SK-N-SH (cell line): ENCODE results near the gene MGAT5B. TPM values are rescaled to one million over a fixed set of nuclear protein-coding genes. Genes with fewer than 3 reads are reported as not detected.

Experiments used
- CTCF ChIA-PET: fragments of 300-600, 350-600 bp; formaldehyde crosslinking; extraction: SDS; loops from one replicate; lab custom pipeline; 2021; lab: Yijun Ruan, JAX
- POLR2A ChIA-PET: fragments of 350-600 bp; sonication (Branson Sonifier 250); formaldehyde crosslinking; extraction: SDS; loops from one replicate; lab custom pipeline; 2020; ENCODE audit warnings: antibody characterized with exemption, inconsistent platforms; lab: Yijun Ruan, JAX
- DNase-seq: peaks from one replicate; pipeline ENCODE4 v3.0.0; 2012
- H2AFZ ChIP-seq: fragments of 200-600 bp; sonication (generic); 2 replicates; pipeline ENCODE4 v1.8.1; 2016; ENCODE audit warnings: antibody characterized with exemption, mild to moderate bottlenecking, low read depth
- H3F3A ChIP-seq: fragments of 200-600 bp; sonication (generic); replicated peaks from 2 replicates; pipeline ENCODE3; 2016; ENCODE audit warnings: antibody characterized with exemption, mild to moderate bottlenecking; ENCODE audit not compliant: insufficient read depth
- H3K27ac ChIP-seq, 2 experiments: fragments of 200-500 bp in 1 of 2; fragments of 200-600 bp in 1 of 2; sonication (Bioruptor generic) in 1 of 2; sonication (generic), shearing (Covaris generic) in 1 of 2; 2 replicates each; pipeline versions ENCODE4 v1.5.1 to v1.6.1; 2014 to 2016; ENCODE audit warnings: low read depth in 2 of 2, inconsistent platforms in 1 of 2, low read length in 1 of 2, mild to moderate bottlenecking in 1 of 2, mixed read lengths in 1 of 2
- H3K27me3 ChIP-seq: fragments of 200-600 bp; sonication (generic), shearing (Covaris generic); 2 replicates; pipeline ENCODE4 v1.6.1; 2016; ENCODE audit warnings: mixed run types; ENCODE audit not compliant: insufficient read depth
- H3K36me3 ChIP-seq, 2 experiments: fragments of 200-500 bp in 1 of 2; fragments of 200-600 bp in 1 of 2; sonication (Bioruptor generic) in 1 of 2; sonication (generic) in 1 of 2; replicated peaks in 1 of 2; 2 replicates each; pipeline versions ENCODE3 to v1.5.1; 2014 to 2016; ENCODE audit warnings: low read length in 1 of 2, mild to moderate bottlenecking in 1 of 2; ENCODE audit not compliant: insufficient read depth in 2 of 2, control insufficient read depth in 1 of 2
- H3K4me1 ChIP-seq, 2 experiments: fragments of 200-500 bp in 1 of 2; fragments of 200-600 bp in 1 of 2; sonication (Bioruptor generic) in 1 of 2; sonication (generic), shearing (Covaris generic) in 1 of 2; 2 replicates each; pipeline versions ENCODE4 v1.5.1 to v1.6.1; 2014 to 2016; ENCODE audit warnings: low read depth in 1 of 2, low read length in 1 of 2, mixed run types in 1 of 2; ENCODE audit not compliant: insufficient read depth in 2 of 2, control insufficient read depth in 1 of 2
- H3K4me2 ChIP-seq: fragments of 200-600 bp; sonication (generic), shearing (Covaris generic); 2 replicates; pipeline ENCODE4 v1.6.1; 2017; ENCODE audit warnings: mixed run types
- H3K4me3 ChIP-seq, 2 experiments: fragments of 200-500 bp in 1 of 2; fragments of 200-600 bp in 1 of 2; sonication (Bioruptor generic) in 1 of 2; sonication (generic), shearing (Covaris generic) in 1 of 2; 2 replicates each; pipeline versions ENCODE4 v1.5.1 to v1.8.1; 2014 to 2016; ENCODE audit warnings: low read depth in 2 of 2, inconsistent platforms in 1 of 2, low read length in 1 of 2, mild to moderate bottlenecking in 1 of 2, mixed read lengths in 1 of 2, moderate library complexity in 1 of 2
- H3K79me2 ChIP-seq: fragments of 200-600 bp; sonication (generic); 2 replicates; pipeline ENCODE4 v1.8.1; 2017; ENCODE audit warnings: mild to moderate bottlenecking; ENCODE audit not compliant: insufficient read depth
- H3K9ac ChIP-seq: fragments of 200-600 bp; sonication (generic); 2 replicates; pipeline ENCODE4 v1.6.1; 2017; ENCODE audit warnings: mixed run types
- H3K9me2 ChIP-seq: fragments of 200-600 bp; sonication (generic); 2 replicates; pipeline ENCODE4 v1.6.1; 2017; ENCODE audit warnings: mixed run types
- H3K9me3 ChIP-seq: fragments of 200-600 bp; sonication (generic); 2 replicates; pipeline ENCODE4 v1.6.1; 2017; ENCODE audit warnings: mixed run types, mild to moderate bottlenecking, moderate library complexity
- H4K20me1 ChIP-seq: fragments of 200-600 bp; sonication (generic); 2 replicates; pipeline ENCODE4 v1.6.1; 2017; ENCODE audit warnings: mild to moderate bottlenecking, mixed run types; ENCODE audit not compliant: insufficient read depth
- CHD2 ChIP-seq: fragments of 150-350 bp; IDR thresholded peaks from 2 replicates; pipeline ENCODE4 v1.6.1; 2018; ENCODE audit warnings: low read length; ENCODE audit not compliant: partially characterized antibody
- CTCF ChIP-seq: fragments of 200-600 bp; sonication (generic); IDR thresholded peaks from 2 replicates; pipeline ENCODE4 v1.6.1; 2017; ENCODE audit warnings: antibody characterized with exemption, mild to moderate bottlenecking, moderate library complexity
- ELF1 ChIP-seq: IDR thresholded peaks from 2 replicates; pipeline ENCODE4 v1.4.0; 2012
- FOSL2 ChIP-seq: IDR thresholded peaks from 2 replicates; pipeline ENCODE4 v1.4.0; 2012; ENCODE audit warnings: low read depth, mild to moderate bottlenecking, moderate library complexity, borderline replicate concordance
- FOXJ3 ChIP-seq: sonication (generic); formaldehyde crosslinking; IDR thresholded peaks from 2 replicates; pipeline ENCODE4 v1.5.1; 2020; ENCODE audit warnings: mild to moderate bottlenecking, missing genetic modification reagents
- FOXM1 ChIP-seq: IDR thresholded peaks from 2 replicates; pipeline ENCODE4 v1.4.0; 2012; ENCODE audit warnings: low read depth, mild to moderate bottlenecking
- GABPA ChIP-seq: IDR thresholded peaks from 2 replicates; pipeline ENCODE4 v1.4.0; 2012; ENCODE audit warnings: low read depth, mild to moderate bottlenecking
- GATA2 ChIP-seq: sonication (generic); formaldehyde crosslinking; IDR thresholded peaks from 2 replicates; pipeline ENCODE4 v1.5.0; 2020; ENCODE audit warnings: mild to moderate bottlenecking, missing genetic modification reagents
- IRF3 ChIP-seq: fragments of 150-350 bp; IDR thresholded peaks from 2 replicates; pipeline ENCODE4 v1.6.1; 2016; ENCODE audit warnings: mild to moderate bottlenecking, low read depth, low read length
- JUND ChIP-seq: IDR thresholded peaks from 2 replicates; pipeline ENCODE4 v1.4.0; 2012
- MAX ChIP-seq: IDR thresholded peaks from 2 replicates; pipeline ENCODE4 v1.4.0; 2012; ENCODE audit warnings: low read depth
- MXI1 ChIP-seq: IDR thresholded peaks from 2 replicates; pipeline ENCODE4 v1.6.1; 2012; ENCODE audit warnings: mild to moderate bottlenecking, low read depth, low read length, improper control_type of control experiment
- NRF1 ChIP-seq: IDR thresholded peaks from 2 replicates; pipeline ENCODE4 v1.6.1; 2012; ENCODE audit warnings: low read depth, mild to moderate bottlenecking, low read length
- PBX3 ChIP-seq: IDR thresholded peaks from 2 replicates; pipeline ENCODE4; 2012
- POLR2AphosphoS5 ChIP-seq: IDR thresholded peaks from 2 replicates; pipeline ENCODE4 v1.6.1; 2012; ENCODE audit warnings: low read depth, low read length
- REST ChIP-seq: IDR thresholded peaks from 2 replicates; pipeline ENCODE4 v1.6.1; 2012; ENCODE audit warnings: mild to moderate bottlenecking, low read depth, low read length, moderate library complexity
- RFX5 ChIP-seq: IDR thresholded peaks from 2 replicates; pipeline ENCODE4 v1.6.1; 2012; ENCODE audit warnings: mild to moderate bottlenecking, improper control_type of control experiment, low read length
- SMC3 ChIP-seq: IDR thresholded peaks from 2 replicates; pipeline ENCODE4 v1.6.1; 2012; ENCODE audit warnings: low read depth, low read length, improper control_type of control experiment
- TAF1 ChIP-seq: IDR thresholded peaks from 2 replicates; pipeline ENCODE4 v1.6.1; 2012; ENCODE audit warnings: low read depth, mild to moderate bottlenecking, low read length, moderate library complexity, borderline replicate concordance
- USF1 ChIP-seq: IDR thresholded peaks from 2 replicates; pipeline ENCODE4 v1.4.0; 2012; ENCODE audit warnings: low read depth, borderline replicate concordance
- WGBS: methylation state at CpG from one replicate; pipeline ENCODE4 v1.1.6; 2017; ENCODE audit warnings: low lambda C conversion rate; 5-methylcytosine and 5-hydroxymethylcytosine counted together
- polyA plus RNA-seq, 3 experiments: library from polyadenylated mRNA; depleted of rRNA; stranded (reverse); fragments of >200 nt; gene quantifications; 2 replicates each; pipeline ENCODE4 v1.2.3, GENCODE V29; 2012

MGAT5B gene
- polyA plus RNA-seq, 1 of the 3 experiments (the other 2 are of a cell fraction), result 13.8 TPM

- Histone ChIP-seq H3K9ac (no peak overlapping the region), H4K20me1 (peaks cover 26% of the 10 kb centered on the region; the same call in 1 of the 2 replicates), H3K9me3 (no peaks in the 10 kb centered on the region), H3K27me3 (no peaks in the 10 kb centered on the region), H3F3A (no peaks in the 10 kb centered on the region), H3K4me2 (no peak overlapping the region), H3K36me3 (peaks cover 2 to 17% of the 10 kb centered on the region in 2 experiments), H3K4me3 (no peak overlapping the region), H3K9me2 (no peaks in the 10 kb centered on the region), H2AFZ (no peak overlapping the region), H3K4me1 (no peaks in the 10 kb centered on the region), H3K27ac (no peak overlapping the region), H3K79me2 (peaks cover 9% of the 10 kb centered on the region)
- DNase-seq, result no peak
- TF ChIP-seq TAF1 (no peak), REST (no peak), ELF1 (no peak), GABPA (no peak), RFX5 (no peak), GATA2 (no peak), JUND (no peak), FOSL2 (no peak), CHD2 (no peak), FOXJ3 (CRISPR knock-in tag) (no peak), PBX3 (no peak), CTCF (no peak), NRF1 (no peak), POLR2AphosphoS5 (no peak), USF1 (no peak), MAX (no peak), FOXM1 (no peak), SMC3 (no peak), IRF3 (no peak), MXI1 (no peak)
- POLR2A ChIA-PET, result interaction anchor here (0.6 kb wide), 1 partner anchor 187 kb away, joined by 3 read pairs; no protein-coding TSS in a partner anchor
- WGBS, result 86% methylated on average over 10 of the region's 10 CpGs
- CTCF ChIA-PET, result interaction anchor here (1.3 to 6.2 kb wide), 10 partner anchors 9 to 368 kb away, joined by 3 to 56 read pairs (median 5); partner anchors contain the start of gene MGAT5B
These were observed 11.5 kb downstream of the MGAT5B start for GRCh38 chr17:76879691-76880090.
